ENCODE results near the gene ACCS. TPM values are rescaled to one million over a fixed set of nuclear protein-coding genes. Genes with fewer than 3 reads are reported as not detected.

The ACCS gene
- total RNA-seq, 4 donors from 2014 or later, result 0.58 to 4.0 (median 1.8) TPM

- Histone ChIP-seq H3K4me1 (peaks cover 38 to 58% of the 10 kb centered on the region in 2 donors), H3K27me3 (no peaks in the 10 kb centered on the region), H3K9me3 (no peaks in the 10 kb centered on the region), H3K36me3 (peaks cover 0 to 32% of the 10 kb centered on the region in 2 donors), H3K4me3 (no peak overlapping the region), H3K27ac (peak overlapping the region; percentile 51 to 81 (median 64))
- peak; percentile 94 for ATAC-seq
- DNase-seq, result peak; percentile 56 to 67
- TF ChIP-seq POLR2A (IDR thresholded peaks at IDR 0.05) (peak in 1 of 2 donors; percentile 34), CTCF (IDR thresholded peaks at IDR 0.05 in 4 of 5, conservative IDR thresholded peaks at IDR 0.05 in 1 of 5) (no peak)
- intact Hi-C loops (cut with DNase I; ENCODE audit: low total_unique reads) (loop anchor here (5.0 to 10.0 kb wide), 2 partner anchors 129 to 1621 kb away; no protein-coding TSS in a partner anchor), in situ Hi-C loops (cut with MboI; ENCODE audit: low sequenced_read_pairs in 4 of 4) (loop anchor here in 1 of 4 donors (25.0 kb wide), 1 partner anchor 174 kb away; no protein-coding TSS in a partner anchor)
Measured at GRCh38 chr11:44113572-44113971, 47.5 kb downstream of the ACCS start.

- Histone ChIP-seq H3K27me3 (no peaks in the 10 kb centered on the region), H3K4me3 (no peak overlapping the region), H3K36me3 (peaks cover 0 to 21% of the 10 kb centered on the region in 2 donors), H3K27ac (peak overlapping the region; percentile 45 to 81 (median 62)), H3K9me3 (no peaks in the 10 kb centered on the region), H3K4me1 (peaks cover 57 to 69% of the 10 kb centered on the region in 2 donors)
- in situ Hi-C loops (cut with MboI; ENCODE audit: low sequenced_read_pairs in 4 of 4), result loop anchor here in 1 of 4 donors (25.0 kb wide), 1 partner anchor 171 kb away; no protein-coding TSS in a partner anchor
- DNase-seq, result peak in 1 of 2 donors; percentile 25
- intact Hi-C loops (cut with DNase I; ENCODE audit: low total_unique reads), result loop anchor here (10.0 kb wide), 1 partner anchor 1618 kb away; no protein-coding TSS in a partner anchor
- TF ChIP-seq POLR2A (IDR thresholded peaks at IDR 0.05), result no peak
- no peak for TF ChIP-seq CTCF (IDR thresholded peaks at IDR 0.05 in 4 of 5, conservative IDR thresholded peaks at IDR 0.05 in 1 of 5)
- ATAC-seq, result peak in 1 of 2 donors; percentile 48
Measured at GRCh38 chr11:44116234-44116830, 50.3 kb downstream of the ACCS start.

GRCh38 chr11:44120169-44120568 is 54.1 kb downstream of the ACCS start:
- in situ Hi-C loops (cut with MboI; ENCODE audit: low sequenced_read_pairs in 4 of 4), result loop anchor here in 1 of 4 donors (25.0 kb wide), 1 partner anchor 167 kb away; no protein-coding TSS in a partner anchor
- DNase-seq (peak in 1 of 2 donors; percentile 61), ATAC-seq (peak; percentile 79 to 83)
- Histone ChIP-seq H3K4me1 (peaks cover 32 to 38% of the 10 kb centered on the region in 2 donors), H3K36me3 (peaks cover 0 to 24% of the 10 kb centered on the region in 2 donors), H3K27ac (peak overlapping the region in 2 of 4 donors; percentile 30 to 52), H3K9me3 (no peaks in the 10 kb centered on the region), H3K4me3 (no peak overlapping the region), H3K27me3 (no peaks in the 10 kb centered on the region)
- intact Hi-C loops (cut with DNase I; ENCODE audit: low total_unique reads), result loop anchor here (1.0 kb wide), 1 partner anchor 25 kb away; the partner anchor contains the start of gene EXT2
- TF ChIP-seq POLR2A (IDR thresholded peaks at IDR 0.05), result no peak
- TF ChIP-seq CTCF (IDR thresholded peaks at IDR 0.05 in 4 of 5, conservative IDR thresholded peaks at IDR 0.05 in 1 of 5), result peak; percentile 57 to 73 (median 64)

GRCh38 chr11:44125598-44125997 is 59.5 kb downstream of the ACCS start:
- in situ Hi-C loops (cut with MboI; ENCODE audit: low sequenced_read_pairs in 4 of 4) (no loop called here), intact Hi-C loops (cut with DNase I; ENCODE audit: low total_unique reads) (no loop called here)
- H3K36me3 ChIP-seq, result peaks cover 0 to 57% of the 10 kb centered on the region in 2 donors
- DNase-seq (no peak), ATAC-seq (no peak)
- no peaks in the 10 kb centered on the region for H3K27me3 ChIP-seq
- H3K4me3 ChIP-seq, result no peak overlapping the region
- peaks cover 4 to 6% of the 10 kb centered on the region in 2 donors for H3K4me1 ChIP-seq
- H3K9me3 ChIP-seq, result no peaks in the 10 kb centered on the region
- H3K27ac ChIP-seq, result no peak overlapping the region
- TF ChIP-seq POLR2A (IDR thresholded peaks at IDR 0.05) (no peak), CTCF (IDR thresholded peaks at IDR 0.05 in 4 of 5, conservative IDR thresholded peaks at IDR 0.05 in 1 of 5) (no peak)
